ENCODE measurements around the gene SNX14. TPM values are rescaled to one million over a fixed set of nuclear protein-coding genes. Genes with fewer than 3 reads are reported as not detected.
A peak's percentile ranks its signal among the peaks of the same experiment; 100 is the strongest.

SNX14 gene
- total and polyA plus RNA-seq, 2 of the 13 experiments (the other 11 are each of a cell fraction or from before 2014, with no cell fraction given): 83.5 to 112 TPM

- TF ChIP-seq AGO1 (IDR thresholded peaks at IDR 0.05; ENCODE audit: low read depth, low read length, poor library complexity, severe bottlenecking): peak; percentile 62
- TF ChIP-seq ZBTB1 (CRISPR knock-in tag; IDR thresholded peaks at IDR 0.05; ENCODE audit: borderline replicate concordance): 0 out of 2 replicates have a peak, but pooled peaks have one; percentile 27
- TF ChIP-seq ZNF546 (CRISPR knock-in tag; conservative IDR thresholded peaks at IDR 0.05): 0 out of 2 replicates have a peak, but pooled peaks have one; percentile 6
- TF ChIP-seq SAP130 (CRISPR knock-in tag; IDR thresholded peaks at IDR 0.05; ENCODE audit: low read depth): peak; percentile 6; the same call in 1 of the 2 replicates
- TF ChIP-seq RAD21 (CRISPR knock-in tag; IDR thresholded peaks at IDR 0.05): 0 out of 2 replicates have a peak, but pooled peaks have one; percentile 5
- TF ChIP-seq ZSCAN30 (CRISPR knock-in tag; IDR thresholded peaks at IDR 0.05): peak; percentile 63; the same call in 1 of the 2 replicates
- TF ChIP-seq YY1 (IDR thresholded peaks at IDR 0.05; ENCODE audit: insufficient read depth, insufficient replicate concordance, low read depth, low read length): peak; percentile 23
- TF ChIP-seq ZNF431 (CRISPR knock-in tag; IDR thresholded peaks at IDR 0.05; ENCODE audit: borderline replicate concordance, low read depth): no peak
- no peak for TF ChIP-seq ZNF44 (CRISPR knock-in tag; IDR thresholded peaks at IDR 0.05)
- TF ChIP-seq LCORL (IDR thresholded peaks at IDR 0.05): no peak
- TF ChIP-seq LCORL (CRISPR knock-in tag; IDR thresholded peaks at IDR 0.05): peak; percentile 7; the same call in 1 of the 2 replicates
- TF ChIP-seq NFKB2 (CRISPR knock-in tag; IDR thresholded peaks at IDR 0.05; ENCODE audit: borderline replicate concordance): 0 out of 2 replicates have a peak, but pooled peaks have one; percentile 3
- TF ChIP-seq EHMT2 (IDR thresholded peaks at IDR 0.05; ENCODE audit: borderline replicate concordance, low read depth, low read length): no peak
- no peak for TF ChIP-seq SRY (CRISPR knock-in tag; IDR thresholded peaks at IDR 0.05)
- TF ChIP-seq CREB1 (IDR thresholded peaks at IDR 0.05): 0 out of 2 replicates have a peak, but pooled peaks have one; percentile 1
- no peak for TF ChIP-seq CREB1 (CRISPR knock-in tag; IDR thresholded peaks at IDR 0.05)
- TF ChIP-seq MXD4 (CRISPR knock-in tag; IDR thresholded peaks at IDR 0.05): peak; percentile 13; the same call in 1 of the 2 replicates
- TF ChIP-seq MAF1 (CRISPR knock-in tag; IDR thresholded peaks at IDR 0.05; ENCODE audit: borderline replicate concordance): no peak
- TF ChIP-seq ARID4A (CRISPR knock-in tag; IDR thresholded peaks at IDR 0.05; ENCODE audit: borderline replicate concordance): peak; percentile 19; the same call in 1 of the 2 replicates
- TF ChIP-seq KLF11 (CRISPR knock-in tag; IDR thresholded peaks at IDR 0.05): peak; percentile 5; the same call in 1 of the 2 replicates
- TF ChIP-seq ZBTB39 (CRISPR knock-in tag; IDR thresholded peaks at IDR 0.05): no peak
- TF ChIP-seq ATRX (CRISPR knock-in tag; IDR thresholded peaks at IDR 0.05; ENCODE audit: borderline replicate concordance): no peak
- TF ChIP-seq RBM39 (IDR thresholded peaks at IDR 0.05; ENCODE audit: low read depth, low read length, poor library complexity, severe bottlenecking): peak; percentile 38
- no peak; the same call in 1 of the 2 replicates for TF ChIP-seq HCFC1 (IDR thresholded peaks at IDR 0.05; ENCODE audit: low read depth, low read length)
Observed at GRCh38 chr6:85594197-85594930, 706 bp upstream of the SNX14 start (continued).

Data from HepG2 (cell line).